Activated naive CD4-positive, alpha-beta T cell treated with anti-CD3 and anti-CD28 coated beads for 36 hours (primary cell): ENCODE data around the gene CFAP43. TPM values are rescaled to one million over a fixed set of nuclear protein-coding genes. Genes with fewer than 3 reads are reported as not detected.

Experiments
- CTCF ChIA-PET: fragments of 350-600 bp; sonication (Branson Sonifier 250); formaldehyde crosslinking; loops from one replicate; lab custom pipeline; 2021; ENCODE audit warnings: antibody characterized with exemption; lab: Charles Lee
- DNase-seq: peaks from one replicate; pipeline ENCODE4 v3.0.0-alpha.2; 2020
- H3K27ac Mint-ChIP-seq: one replicate; pipeline ENCODE4 v1.8.0; 2021; ENCODE audit warnings: mild to moderate bottlenecking, mixed read lengths
- H3K27me3 Mint-ChIP-seq: one replicate; pipeline ENCODE4 v1.8.0; 2021; ENCODE audit warnings: low read depth, mixed read lengths
- H3K36me3 Mint-ChIP-seq: one replicate; pipeline ENCODE4 v1.8.0; 2021; ENCODE audit warnings: low read depth, mixed read lengths
- H3K4me1 Mint-ChIP-seq: one replicate; pipeline ENCODE4 v1.8.0; 2021; ENCODE audit warnings: low read depth, mixed read lengths
- H3K4me3 Mint-ChIP-seq: one replicate; pipeline ENCODE4 v1.8.0; 2021; ENCODE audit warnings: mild to moderate bottlenecking, moderate library complexity, mixed read lengths
- H3K9me3 Mint-ChIP-seq: one replicate; pipeline ENCODE4 v1.8.0; 2021; ENCODE audit warnings: mixed read lengths
- intact Hi-C: fragments of 100-400 bp; cut with micrococcal nuclease; formaldehyde crosslinking; loops from one replicate; pipeline ENCODE4 v1.15.1; 2023
- total RNA-seq, 2 experiments: library from RNA; stranded (reverse); gene quantifications; one replicate each; pipeline ENCODE4 v1.2.3, GENCODE V29; 2021

CFAP43 gene
- total RNA-seq, 2 experiments from 2014 or later = not detected

DNA sequence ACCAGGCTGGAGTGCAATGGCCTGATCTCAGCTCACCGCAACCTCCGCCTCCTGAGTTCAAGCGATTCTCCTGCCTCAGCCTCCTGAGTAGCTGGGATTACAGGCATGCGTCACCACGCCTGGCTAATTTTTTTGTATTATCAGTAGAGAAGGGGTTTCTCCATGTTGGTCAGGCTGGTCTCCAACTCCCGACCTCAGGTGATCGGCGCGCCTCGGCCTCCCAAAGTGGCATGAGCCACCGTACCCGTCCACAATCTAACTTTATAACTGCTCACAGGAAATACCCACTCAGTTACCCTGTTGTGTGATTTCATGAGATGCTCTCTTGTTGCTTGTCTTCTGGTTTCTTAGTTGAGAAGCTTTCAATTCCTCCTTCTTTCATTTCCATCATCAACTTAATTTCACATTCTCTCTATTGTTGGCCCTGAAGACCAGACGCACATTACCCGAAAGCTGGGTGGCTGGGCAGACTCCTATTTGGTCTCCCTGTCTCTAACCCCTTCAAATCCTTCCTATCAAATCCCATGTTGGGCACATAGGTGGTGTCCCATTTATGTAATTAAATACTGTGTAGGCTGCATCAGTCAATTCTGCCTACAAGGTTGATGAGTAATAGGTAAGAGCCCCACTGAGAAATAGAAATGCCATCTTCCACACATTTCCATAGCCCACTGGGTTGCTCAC is 35.7 kb upstream of the CFAP43 start:
- Mint-ChIP-seq H3K36me3 (peaks cover 45% of the 10 kb centered on the region), H3K27ac (peak overlapping the region; percentile 99), H3K27me3 (no peaks in the 10 kb centered on the region), H3K4me1 (peaks cover 48% of the 10 kb centered on the region), H3K4me3 (peak overlapping the region; percentile 84), H3K9me3 (no peaks in the 10 kb centered on the region)
- intact Hi-C loops = loop anchor here (1.0 to 5.0 kb wide), 9 partner anchors 8 to 359 kb away; no protein-coding TSS in a partner anchor
- peak; percentile 65 for DNase-seq
- CTCF ChIA-PET = interaction anchor here (1.4 kb wide), 1 partner anchor 13 kb away, joined by 6 read pairs; the partner anchor contains the start of gene GSTO1

DNA sequence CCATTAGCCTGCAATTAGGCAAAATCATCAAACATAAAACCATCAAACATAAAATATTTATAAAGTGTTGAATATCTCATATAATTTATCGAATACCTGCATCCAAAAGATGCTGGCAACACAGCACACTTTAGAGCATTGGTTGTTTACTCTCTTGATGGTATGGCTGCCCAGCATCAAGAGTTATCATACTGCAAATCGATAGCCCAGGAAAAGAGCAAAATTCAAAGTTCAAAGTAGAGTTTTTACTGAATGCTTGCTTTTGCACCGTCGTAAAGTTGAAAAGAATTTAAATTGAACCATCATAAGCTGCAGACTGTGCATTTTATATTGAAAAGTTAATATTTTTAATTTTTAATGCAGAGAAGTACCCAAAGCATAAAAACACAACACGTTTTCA is 32.6 kb upstream of the CFAP43 start:
- H3K4me3 Mint-ChIP-seq = no peak overlapping the region
- DNase-seq = no peak
- peaks cover 75% of the 10 kb centered on the region for H3K4me1 Mint-ChIP-seq
- H3K9me3 Mint-ChIP-seq = no peaks in the 10 kb centered on the region
- no peaks in the 10 kb centered on the region for H3K27me3 Mint-ChIP-seq
- CTCF ChIA-PET = interaction anchor here (1.8 to 2.0 kb wide), 2 partner anchors 9 to 375 kb away, joined by 5 to 7 read pairs; no protein-coding TSS in a partner anchor
- H3K27ac Mint-ChIP-seq = peak overlapping the region; percentile 85
- intact Hi-C loops = loop anchor here (5.0 kb wide), 1 partner anchor 282 kb away; no protein-coding TSS in a partner anchor
- H3K36me3 Mint-ChIP-seq = peaks cover 70% of the 10 kb centered on the region

DNA sequence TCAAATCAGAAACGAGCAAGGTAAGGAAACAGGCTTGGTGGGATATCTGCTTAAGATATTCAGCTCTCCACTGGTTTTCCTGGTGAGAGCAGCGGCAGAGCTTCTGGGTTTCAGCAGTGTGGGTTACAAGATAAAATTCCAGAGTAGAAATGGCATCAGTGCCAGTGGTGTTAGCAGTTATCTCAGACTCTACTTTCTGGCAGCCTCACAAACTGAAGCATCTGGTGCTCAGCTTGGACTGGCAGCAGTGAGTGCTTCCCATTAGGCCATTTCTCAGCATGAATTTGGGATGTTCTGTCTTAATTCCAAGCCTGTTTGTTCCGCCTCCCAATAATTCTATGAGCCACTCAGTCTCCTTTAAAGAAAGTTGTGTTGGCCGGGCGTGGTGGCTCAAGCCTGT is 29.9 kb upstream of the CFAP43 start:
- peaks cover 76% of the 10 kb centered on the region for H3K36me3 Mint-ChIP-seq
- H3K27ac Mint-ChIP-seq = peak overlapping the region; percentile 96
- CTCF ChIA-PET = interaction anchor here (0.7 to 6.2 kb wide), 4 partner anchors 12 to 132 kb away, joined by 3 to 33 read pairs (median 4); no protein-coding TSS in a partner anchor
- H3K4me1 Mint-ChIP-seq = peaks cover 84% of the 10 kb centered on the region
- DNase-seq = no peak
- H3K27me3 Mint-ChIP-seq = no peaks in the 10 kb centered on the region
- no peaks in the 10 kb centered on the region for H3K9me3 Mint-ChIP-seq
- intact Hi-C loops = no loop called here
- peak overlapping the region; percentile 38 for H3K4me3 Mint-ChIP-seq

DNA sequence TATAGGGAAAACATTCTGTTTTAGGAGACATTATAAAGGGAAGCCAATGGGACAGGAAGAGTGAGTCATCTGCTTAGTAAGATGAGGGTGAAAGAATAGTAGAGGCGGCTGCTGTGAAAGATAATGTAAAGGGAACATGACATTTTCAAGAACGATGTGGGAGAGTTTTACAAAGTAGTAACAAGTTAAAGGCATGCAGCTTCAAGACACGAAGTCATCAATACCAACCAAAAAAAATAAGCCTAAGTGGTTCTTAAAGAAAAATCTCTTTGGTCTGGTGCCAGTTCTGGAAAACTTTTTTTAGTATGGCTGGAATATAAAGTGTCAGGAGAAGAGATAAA is 28.6 kb upstream of the CFAP43 start:
- H3K27ac Mint-ChIP-seq = peak overlapping the region; percentile 96
- intact Hi-C loops = loop anchor here (1.0 kb wide), 2 partner anchors 8 to 28 kb away; partner anchors contain the start of gene CFAP43
- H3K27me3 Mint-ChIP-seq = no peaks in the 10 kb centered on the region
- H3K4me3 Mint-ChIP-seq = peak overlapping the region; percentile 55
- H3K4me1 Mint-ChIP-seq = peaks cover 85% of the 10 kb centered on the region
- H3K9me3 Mint-ChIP-seq = no peaks in the 10 kb centered on the region
- CTCF ChIA-PET = interaction anchor here (0.9 to 6.2 kb wide), 3 partner anchors 14 to 91 kb away, joined by 3 to 33 read pairs (median 3); no protein-coding TSS in a partner anchor
- DNase-seq = no peak
- peaks cover 71% of the 10 kb centered on the region for H3K36me3 Mint-ChIP-seq

DNA sequence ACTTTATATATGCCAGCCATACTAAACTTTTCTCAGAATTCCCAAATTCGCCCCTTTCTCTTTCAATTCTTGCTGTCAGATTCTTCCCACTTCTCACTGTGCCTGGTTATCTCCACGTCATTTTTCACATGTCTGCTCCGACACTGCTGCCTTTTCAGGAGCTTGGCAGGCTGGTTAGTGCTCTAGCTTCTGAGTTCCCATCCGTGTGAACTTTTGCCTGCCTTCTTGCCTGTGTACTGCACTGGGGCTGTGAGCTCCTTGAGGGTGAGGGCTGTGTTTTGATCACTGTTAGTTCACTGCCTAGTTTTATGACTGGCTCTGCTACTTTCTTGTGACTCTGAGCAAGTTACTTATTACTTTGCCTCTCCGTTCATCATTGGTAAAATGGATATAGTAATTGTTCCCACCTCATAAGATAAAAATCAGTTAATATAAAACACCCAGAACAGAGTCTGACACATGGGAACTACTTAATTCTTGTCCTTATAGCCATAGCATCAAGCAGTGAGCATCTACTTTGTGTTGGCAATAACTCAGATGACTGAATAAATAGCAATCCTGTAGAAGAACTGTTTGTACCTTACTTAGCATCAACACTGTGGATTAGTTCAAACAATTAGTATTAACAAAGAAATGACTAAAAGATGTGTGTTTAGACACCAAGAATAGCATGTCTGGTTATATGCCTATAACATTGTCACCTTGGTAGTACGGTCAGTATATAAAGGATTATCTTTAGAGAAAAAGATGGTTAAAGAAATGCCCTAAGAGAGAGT is 28.0 kb upstream of the CFAP43 start:
- Mint-ChIP-seq H3K4me1 (peaks cover 80% of the 10 kb centered on the region), H3K9me3 (no peaks in the 10 kb centered on the region), H3K27me3 (no peaks in the 10 kb centered on the region), H3K27ac (peak overlapping the region; percentile 96), H3K36me3 (peaks cover 71% of the 10 kb centered on the region), H3K4me3 (peak overlapping the region; percentile 55)
- no peak for DNase-seq
- intact Hi-C loops = loop anchor here (1.0 kb wide), 2 partner anchors 8 to 28 kb away; partner anchors contain the start of gene CFAP43
- CTCF ChIA-PET = interaction anchor here (0.9 to 6.2 kb wide), 3 partner anchors 14 to 91 kb away, joined by 3 to 33 read pairs (median 3); no protein-coding TSS in a partner anchor

DNA sequence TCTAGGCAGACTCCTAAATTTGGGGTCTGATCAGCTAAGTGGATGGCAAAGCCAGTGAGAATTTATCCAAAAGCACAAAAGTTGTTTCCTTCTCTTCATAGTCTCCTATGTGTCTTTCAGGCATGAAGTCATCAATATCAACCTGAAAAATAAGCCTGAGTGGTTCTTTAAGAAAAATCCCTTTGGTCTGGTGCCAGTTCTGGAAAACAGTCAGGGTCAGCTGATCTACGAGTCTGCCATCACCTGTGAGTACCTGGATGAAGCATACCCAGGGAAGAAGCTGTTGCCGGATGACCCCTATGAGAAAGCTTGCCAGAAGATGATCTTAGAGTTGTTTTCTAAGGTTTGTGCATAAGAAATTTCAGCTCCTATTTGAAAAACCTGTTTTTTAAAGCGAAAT is 27.3 kb upstream of the CFAP43 start:
- peaks cover 77% of the 10 kb centered on the region for H3K4me1 Mint-ChIP-seq
- H3K9me3 Mint-ChIP-seq = no peaks in the 10 kb centered on the region
- DNase-seq = no peak
- intact Hi-C loops = no loop called here
- H3K27me3 Mint-ChIP-seq = no peaks in the 10 kb centered on the region
- peaks cover 70% of the 10 kb centered on the region for H3K36me3 Mint-ChIP-seq
- CTCF ChIA-PET = interaction anchor here (6.2 kb wide), 1 partner anchor 15 kb away, joined by 33 read pairs; no protein-coding TSS in a partner anchor
- H3K27ac Mint-ChIP-seq = peak overlapping the region; percentile 96
- peak overlapping the region; percentile 2 for H3K4me3 Mint-ChIP-seq

DNA sequence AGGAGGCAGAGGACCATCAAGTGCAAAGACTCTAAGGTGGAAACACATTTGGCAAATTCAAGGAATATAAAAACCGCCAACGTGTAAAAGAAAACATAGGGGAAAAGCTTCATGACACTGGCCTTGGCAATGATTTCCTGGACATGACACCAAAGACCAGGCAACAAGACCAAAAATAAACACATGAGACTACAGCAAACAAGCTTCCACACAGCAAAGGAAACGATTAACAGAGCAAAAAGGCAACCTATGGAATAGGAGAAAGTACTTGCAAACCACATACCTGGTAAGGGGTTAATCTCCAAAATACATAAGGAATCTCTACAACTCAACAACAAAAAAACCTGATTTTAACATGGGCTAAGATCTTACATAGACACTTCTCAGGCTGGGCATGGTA is 26.0 kb upstream of the CFAP43 start:
- intact Hi-C loops = no loop called here
- peaks cover 60% of the 10 kb centered on the region for H3K36me3 Mint-ChIP-seq
- CTCF ChIA-PET = interaction anchor here (0.6 to 6.2 kb wide), 2 partner anchors 16 to 352 kb away, joined by 3 to 33 read pairs; no protein-coding TSS in a partner anchor
- no peaks in the 10 kb centered on the region for H3K9me3 Mint-ChIP-seq
- no peaks in the 10 kb centered on the region for H3K27me3 Mint-ChIP-seq
- DNase-seq = no peak
- peak overlapping the region; percentile 32 for H3K27ac Mint-ChIP-seq
- no peak overlapping the region for H3K4me3 Mint-ChIP-seq
- peaks cover 77% of the 10 kb centered on the region for H3K4me1 Mint-ChIP-seq

DNA sequence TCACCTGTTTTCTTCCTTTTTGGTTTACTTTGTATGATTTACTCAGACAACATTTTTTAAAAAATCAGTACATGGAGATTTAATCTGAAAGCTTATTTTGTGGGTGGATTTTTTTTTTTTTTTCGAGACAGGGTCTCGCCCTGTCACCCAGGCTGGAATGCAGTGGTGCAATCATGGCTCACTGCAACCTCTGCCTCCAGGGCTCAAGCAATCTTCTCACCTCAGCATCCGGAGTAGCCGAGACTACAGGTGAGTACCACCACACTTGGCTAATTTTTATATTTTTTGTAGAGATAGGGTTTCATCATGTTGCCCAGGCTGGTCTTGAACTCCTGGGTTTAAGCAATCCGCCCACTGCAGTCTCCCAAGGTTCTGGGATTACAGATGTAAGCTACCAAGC is 25.1 kb upstream of the CFAP43 start:
- peak overlapping the region; percentile 17 for H3K4me3 Mint-ChIP-seq
- DNase-seq = no peak
- peaks cover 56% of the 10 kb centered on the region for H3K36me3 Mint-ChIP-seq
- H3K27ac Mint-ChIP-seq = peak overlapping the region; percentile 75
- H3K9me3 Mint-ChIP-seq = no peaks in the 10 kb centered on the region
- H3K27me3 Mint-ChIP-seq = no peaks in the 10 kb centered on the region
- CTCF ChIA-PET = interaction anchor here (0.7 to 5.0 kb wide), 3 partner anchors 18 to 95 kb away, joined by 3 to 39 read pairs (median 5); no protein-coding TSS in a partner anchor
- peaks cover 77% of the 10 kb centered on the region for H3K4me1 Mint-ChIP-seq
- intact Hi-C loops = no loop called here

DNA sequence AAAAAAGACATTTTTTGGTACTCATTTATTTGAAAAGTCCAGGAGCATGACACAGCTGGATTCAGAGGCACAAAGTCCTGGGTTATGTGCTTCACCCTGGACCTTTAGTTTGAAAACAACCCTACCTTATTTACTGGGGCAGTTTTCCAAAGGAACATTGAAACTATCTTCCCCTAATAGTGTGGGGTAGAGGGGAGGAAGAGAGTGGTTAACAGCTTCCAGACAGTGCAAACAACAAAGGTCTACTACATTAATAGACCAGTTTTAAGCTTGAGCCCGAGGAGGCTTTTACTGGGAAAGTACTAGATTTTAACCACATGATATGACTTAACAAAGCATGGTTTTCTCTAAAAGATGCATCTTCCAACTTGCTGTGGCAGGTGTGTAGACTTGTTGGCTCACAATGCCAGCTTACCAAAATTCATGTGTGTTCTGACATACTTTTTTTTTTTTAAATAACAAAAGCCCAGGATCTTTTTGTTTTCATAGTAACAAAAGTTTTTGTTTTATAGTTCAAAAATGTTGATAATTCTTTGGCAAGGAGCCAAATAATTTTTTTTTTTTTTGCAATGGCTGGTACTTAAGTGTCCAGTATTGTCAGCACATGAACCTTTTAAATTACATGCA is 24.3 kb upstream of the CFAP43 start:
- Mint-ChIP-seq H3K27me3 (no peaks in the 10 kb centered on the region), H3K9me3 (no peaks in the 10 kb centered on the region), H3K27ac (peak overlapping the region; percentile 99), H3K4me1 (peaks cover 69% of the 10 kb centered on the region), H3K4me3 (peak overlapping the region; percentile 99), H3K36me3 (peaks cover 49% of the 10 kb centered on the region)
- intact Hi-C loops = no loop called here
- CTCF ChIA-PET = interaction anchor here (0.6 to 5.0 kb wide), 8 partner anchors 10 to 359 kb away, joined by 3 to 39 read pairs (median 5); partner anchors contain the start of gene SFR1
- DNase-seq = no peak

DNA sequence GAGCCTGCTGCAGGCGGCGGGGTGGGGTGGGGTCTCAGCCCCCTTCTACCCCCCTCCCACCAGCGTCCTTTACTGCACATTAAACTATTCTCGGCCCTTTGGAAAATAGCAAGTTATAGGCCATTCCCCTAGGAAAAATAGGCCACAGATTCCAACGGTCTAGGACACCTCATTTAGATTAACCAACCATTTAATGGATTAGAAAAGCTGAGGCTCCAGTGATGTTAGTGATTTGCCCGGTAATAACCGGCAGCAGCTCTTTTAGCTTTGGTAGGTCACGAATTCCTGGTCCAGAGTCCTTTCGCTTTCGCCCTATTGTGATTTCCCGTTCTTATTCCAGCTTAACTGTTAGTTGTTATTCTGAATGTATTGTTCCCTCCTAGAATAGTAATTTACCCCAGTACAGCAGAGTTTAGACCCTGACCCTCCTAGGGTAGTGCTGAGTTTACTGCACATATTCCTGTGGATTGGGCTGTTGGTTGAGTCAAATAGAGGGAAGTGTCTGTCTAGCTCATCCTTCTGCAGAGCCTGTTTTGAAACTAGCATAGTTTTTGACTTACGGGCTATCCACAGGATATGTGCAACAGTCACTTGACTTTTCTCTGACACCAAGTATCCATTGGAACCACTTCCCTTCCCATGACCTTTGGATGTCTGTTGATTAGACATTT is 23.3 kb upstream of the CFAP43 start:
- Mint-ChIP-seq H3K4me3 (peak overlapping the region; percentile 99), H3K4me1 (peaks cover 59% of the 10 kb centered on the region), H3K27me3 (no peaks in the 10 kb centered on the region), H3K9me3 (no peaks in the 10 kb centered on the region), H3K27ac (peak overlapping the region; percentile 99), H3K36me3 (peaks cover 40% of the 10 kb centered on the region)
- CTCF ChIA-PET = interaction anchor here (1.7 to 5.0 kb wide), 6 partner anchors 8 to 354 kb away, joined by 4 to 39 read pairs (median 6); partner anchors contain the start of gene SFR1
- intact Hi-C loops = loop anchor here (1.0 kb wide), 2 partner anchors 8 to 13 kb away; no protein-coding TSS in a partner anchor
- peak; percentile 53 for DNase-seq
